Esophagus mucosa (tissue), 1 donor: ENCODE data around the gene SHLD3. TPM values are rescaled to one million over a fixed set of nuclear protein-coding genes. Genes with fewer than 3 reads are reported as not detected.
"Not testable (repeated sequence)": the region's sequence is repeated elsewhere in the genome, so short reads cannot be mapped to it uniquely, and the experiment has no call there.

Source experiments
- ATAC-seq: fragments of 200-7000 bp; cut with Tn5 transposase; one replicate; pipeline ENCODE4 v1.9.1; 2020
- total RNA-seq: library from RNA; stranded (reverse); gene quantifications from one replicate; pipeline ENCODE4 v1.2.4, GENCODE V29; 2023
- donor health status: DM: yes; HTN: yes; CAD: no.

Gene SHLD3
- total RNA-seq: 1.5 TPM

GRCh38 chr5:65624571-65625555 lies at the start of gene SHLD3, which contains the start of gene TRAPPC13:
TSS of gene SHLD3 (plus strand) at chr5:65625027. CDS start at chr5:65629588, 4,561 bp downstream.
TSS of gene TRAPPC13 (plus strand) at chr5:65625027. CDS start at chr5:65625061, 34 bp downstream.
- ATAC-seq: peak; percentile 91

- ATAC-seq: no peak
Observed at GRCh38 chr5:65577141-65577540, 47.7 kb upstream of the SHLD3 start.

GRCh38 chr5:65588694-65589093 lies 36.1 kb upstream of the SHLD3 start:
- no peak for ATAC-seq

- not testable (repeated sequence) for ATAC-seq
Observed at GRCh38 chr5:65601761-65602160, 23.1 kb upstream of the SHLD3 start.

GRCh38 chr5:65611524-65611923 lies 13.3 kb upstream of the SHLD3 start:
- no peak for ATAC-seq

GRCh38 chr5:65612298-65612907 lies 12.4 kb upstream of the SHLD3 start:
- no peak for ATAC-seq

GRCh38 chr5:65620021-65620420 lies 4.8 kb upstream of the SHLD3 start:
- no peak for ATAC-seq

GRCh38 chr5:65621961-65622360 lies 2.9 kb upstream of the SHLD3 start:
- not testable (repeated sequence) for ATAC-seq

- no peak for ATAC-seq
Observed at GRCh38 chr5:65623482-65623881, 1.3 kb upstream of the SHLD3 start.

GRCh38 chr5:65624025-65624570 lies 729 bp upstream of the SHLD3 start, which contains the start of gene TRIM23:
TSS of gene TRIM23 (minus strand) at chr5:65624333. CDS start at chr5:65624274, 59 bp downstream.
- ATAC-seq: peak; percentile 99

- ATAC-seq: no peak
Observed at GRCh38 chr5:65625743-65626142, 916 bp downstream of the SHLD3 start.

- ATAC-seq: no peak
Observed at GRCh38 chr5:65630981-65631380, 6.2 kb downstream of the SHLD3 start.

GRCh38 chr5:65640240-65640639 lies 15.4 kb downstream of the SHLD3 start:
- ATAC-seq: no peak

- no peak for ATAC-seq
Observed at GRCh38 chr5:65646938-65647337, 22.1 kb downstream of the SHLD3 start.

GRCh38 chr5:65647941-65648340 lies 23.1 kb downstream of the SHLD3 start:
- no peak for ATAC-seq

GRCh38 chr5:65651144-65651543 lies 26.3 kb downstream of the SHLD3 start:
- ATAC-seq: no peak

GRCh38 chr5:65654713-65655112 lies 29.9 kb downstream of the SHLD3 start:
- no peak for ATAC-seq

GRCh38 chr5:65663804-65664521 lies 39.1 kb downstream of the SHLD3 start:
- ATAC-seq: no peak

- ATAC-seq: no peak
Observed at GRCh38 chr5:65668696-65669095, 43.9 kb downstream of the SHLD3 start.

- ATAC-seq: peak; percentile 72
Observed at GRCh38 chr5:65672796-65673195, 48.0 kb downstream of the SHLD3 start.

GRCh38 chr5:65674749-65675148 lies 49.9 kb downstream of the SHLD3 start:
- no peak for ATAC-seq

GRCh38 chr5:65676056-65676455 lies 51.2 kb downstream of the SHLD3 start:
- not testable (repeated sequence) for ATAC-seq
